HG03097 (cell line): Measurements from ENCODE around the gene KIF18B.

Source experiments
- ATAC-seq: cut with Tn5 transposase; IDR thresholded peaks from one replicate; pipeline ENCODE4 v1.9.1; 2021; ENCODE audit not compliant: unreplicated experiment, low FRiP score

The KIF18B gene

DNA sequence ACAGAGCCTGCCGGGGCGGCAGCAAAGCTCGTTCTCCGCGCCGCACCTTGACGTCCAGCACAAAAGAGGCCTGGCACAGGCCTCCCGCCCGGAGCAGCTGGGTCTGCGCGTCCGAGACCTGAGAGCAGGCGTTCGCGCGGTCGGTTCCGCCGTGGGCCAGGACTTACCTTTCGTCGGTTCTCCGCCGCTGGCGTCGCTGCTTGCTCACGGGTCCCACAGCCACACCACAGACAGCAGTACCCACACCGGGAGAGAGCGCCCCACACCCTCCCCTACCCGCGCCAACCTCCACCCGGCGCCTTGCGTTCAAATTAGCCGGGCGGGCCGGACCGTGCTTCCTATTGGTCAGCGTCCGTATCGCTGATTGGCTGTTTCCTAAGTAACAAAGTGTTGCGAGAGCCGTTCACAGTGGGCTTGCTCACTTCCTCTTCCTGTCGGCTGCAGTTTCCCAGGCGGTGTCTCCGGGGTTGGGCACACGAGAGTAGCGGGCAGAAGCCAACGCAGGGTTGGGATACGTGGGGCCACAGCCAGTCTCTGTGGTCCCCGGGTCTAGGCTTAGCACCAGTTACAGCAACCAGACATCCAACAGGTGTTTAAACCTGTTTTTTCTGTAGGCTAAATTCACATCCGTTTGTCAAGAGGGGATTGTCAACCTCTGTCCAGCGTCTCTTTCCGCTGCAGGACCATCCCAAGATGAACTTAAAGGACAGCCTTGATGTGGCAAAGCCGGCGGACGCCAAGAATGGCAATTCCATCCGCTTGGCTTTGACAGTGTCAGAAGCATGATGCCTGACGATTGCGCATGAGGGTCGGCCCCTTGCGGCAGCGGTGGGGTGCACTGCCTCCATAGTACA lies at the start of gene KIF18B:
Gene KIF18B (minus strand): TSS at position 313 of the 854 bp plus-strand sequence. CDS start 11,429 bp downstream, outside the sequence.
- ATAC-seq = peak; percentile 81

GRCh38 chr17:44996304-44996703 lies 48.7 kb upstream of the KIF18B start:
- ATAC-seq = no peak

DNA sequence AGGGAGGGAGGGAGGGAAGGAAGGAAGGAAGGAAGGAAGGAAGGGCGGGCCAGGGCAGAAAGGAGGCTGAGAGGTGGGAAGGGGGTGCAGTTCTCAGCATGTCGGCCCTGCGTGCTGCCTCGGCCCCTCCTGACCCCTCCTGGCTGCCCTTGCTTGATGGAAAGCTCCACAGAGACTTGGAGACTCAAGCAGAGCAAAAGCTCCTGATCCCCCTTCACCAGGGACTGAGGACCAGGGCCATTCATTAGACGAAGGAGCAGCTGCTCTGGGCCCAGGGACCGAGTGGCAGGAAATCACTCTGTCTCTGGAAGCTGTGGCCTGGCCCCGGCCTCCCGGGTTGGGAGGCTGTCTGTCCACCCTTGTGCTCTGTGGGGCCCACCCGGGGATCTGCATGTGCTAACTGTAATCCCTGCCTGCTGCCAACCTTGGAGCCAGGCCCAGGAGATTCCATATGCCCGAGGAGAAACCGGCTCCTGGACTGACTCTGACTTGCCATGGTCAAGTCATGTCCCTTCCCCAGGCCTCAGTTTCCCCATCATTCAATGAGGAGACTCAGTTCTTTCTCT lies 47.9 kb upstream of the KIF18B start:
- no peak for ATAC-seq

- no peak for ATAC-seq
These were observed 44.8 kb upstream of the KIF18B start for GRCh38 chr17:44992242-44992939.

- ATAC-seq = no peak
These were observed 43.4 kb upstream of the KIF18B start for GRCh38 chr17:44990994-44991393.

GRCh38 chr17:44989552-44990138 lies 42.1 kb upstream of the KIF18B start:
- no peak for ATAC-seq

DNA sequence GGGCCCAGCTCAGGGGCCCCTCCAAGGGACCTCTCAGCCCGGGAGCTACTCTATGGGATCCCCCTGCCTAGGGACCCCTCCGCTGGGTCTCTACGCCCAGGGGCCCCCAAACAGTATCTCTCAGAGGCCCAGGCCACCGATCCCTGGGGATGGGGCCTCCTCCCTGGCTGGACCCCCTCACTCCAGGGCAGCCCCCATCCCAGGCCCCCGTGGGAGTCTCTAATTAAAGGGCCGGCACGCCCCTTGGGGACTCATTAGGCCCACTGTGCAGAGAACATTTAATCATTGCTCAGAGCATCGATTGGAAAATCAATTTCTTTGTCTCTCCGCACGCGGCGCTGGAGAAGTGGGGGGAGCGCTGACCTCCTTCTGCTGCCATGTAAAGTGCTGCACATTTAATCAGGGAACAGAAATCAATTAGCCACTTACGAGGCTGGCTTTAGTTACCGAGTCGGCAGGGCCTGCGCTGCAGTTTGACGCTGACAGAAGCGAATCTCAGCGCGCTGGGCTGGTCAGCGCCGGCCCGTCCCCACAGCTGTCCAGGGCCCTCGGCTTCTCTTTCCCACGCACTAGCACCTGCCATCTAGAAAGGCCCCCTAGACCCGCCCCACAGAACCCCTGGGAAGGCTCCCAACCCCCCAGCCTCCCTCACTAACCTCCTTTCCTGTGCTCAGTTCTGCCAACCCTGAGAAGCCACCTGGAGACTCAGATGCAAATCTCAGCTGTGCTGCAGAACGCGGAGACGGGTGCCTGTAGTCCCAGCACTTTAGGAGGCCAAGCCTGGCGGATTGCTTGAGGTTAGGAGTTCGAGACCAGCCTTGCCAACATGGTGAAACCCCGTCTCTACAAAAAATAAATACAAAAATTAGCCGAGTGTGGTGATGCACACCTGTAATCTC lies 40.7 kb upstream of the KIF18B start:
- ATAC-seq = no peak

- ATAC-seq = no peak
These were observed 36.0 kb upstream of the KIF18B start for GRCh38 chr17:44983563-44983962.

- ATAC-seq = no peak
These were observed 34.6 kb upstream of the KIF18B start for GRCh38 chr17:44982113-44982702.

GRCh38 chr17:44981221-44981968 lies 33.8 kb upstream of the KIF18B start:
- ATAC-seq = no peak

- ATAC-seq = no peak
These were observed 31.9 kb upstream of the KIF18B start for GRCh38 chr17:44979426-44979995.

DNA sequence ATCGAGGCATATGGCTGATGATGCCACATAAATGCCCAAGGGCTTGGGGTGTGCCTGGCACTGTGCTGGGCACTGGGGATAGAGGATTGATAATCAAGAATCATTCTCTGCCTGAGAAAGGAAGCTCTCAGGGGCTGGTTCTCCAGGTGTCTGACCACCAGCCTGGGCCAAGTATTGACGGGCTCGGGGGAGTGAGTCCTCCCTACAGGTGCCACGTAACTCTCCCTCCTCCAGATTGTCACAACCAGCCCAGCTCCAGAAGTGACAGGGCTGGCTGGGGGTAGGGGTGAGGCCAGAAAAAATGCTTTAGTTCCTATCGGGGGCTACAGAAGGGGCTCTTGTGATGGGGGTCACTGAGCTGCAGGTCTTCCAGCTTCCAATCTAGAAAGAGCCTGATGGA lies 31.2 kb upstream of the KIF18B start:
- ATAC-seq = no peak

- ATAC-seq = no peak
These were observed 30.4 kb upstream of the KIF18B start for GRCh38 chr17:44977814-44978550.

DNA sequence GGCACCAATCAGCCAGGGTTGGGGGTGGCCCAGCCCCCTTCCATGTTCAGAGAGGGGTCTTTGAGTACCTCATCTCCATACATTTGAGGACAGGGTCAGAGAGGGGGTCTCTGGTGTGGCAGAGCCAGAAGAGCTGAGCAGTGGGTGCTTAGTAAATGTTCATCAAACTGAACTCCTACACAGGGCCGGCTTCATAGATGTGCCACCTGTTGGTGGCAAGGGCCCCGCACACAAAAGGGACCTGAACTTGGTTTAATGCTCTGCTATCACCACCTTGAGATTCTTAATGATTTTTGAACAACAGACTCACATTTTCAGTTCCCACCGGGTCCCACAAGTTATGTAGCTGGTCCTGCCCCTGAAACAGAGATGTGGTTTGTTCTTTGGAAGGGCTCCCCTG lies 29.5 kb upstream of the KIF18B start:
- no peak for ATAC-seq

DNA sequence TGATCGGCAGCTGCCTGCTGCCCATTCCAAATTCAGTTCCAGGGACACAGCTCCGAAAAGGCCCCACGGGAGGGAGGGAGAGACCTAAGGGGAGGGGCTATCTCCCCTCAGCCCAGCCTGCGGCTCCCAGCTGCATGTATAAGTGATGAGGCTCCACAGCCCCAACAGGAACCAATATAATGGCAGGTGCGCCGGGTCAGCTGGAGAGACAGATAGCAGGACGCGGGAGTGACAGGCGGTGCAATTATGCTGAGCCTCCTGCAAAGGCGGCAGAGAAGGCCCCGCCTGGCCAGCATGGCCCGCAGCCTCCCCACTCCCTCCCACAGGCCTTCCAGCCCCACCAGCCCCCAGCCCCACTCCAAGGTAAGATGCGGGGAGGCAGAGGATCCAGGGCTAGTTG lies 28.6 kb upstream of the KIF18B start:
- no peak for ATAC-seq

DNA sequence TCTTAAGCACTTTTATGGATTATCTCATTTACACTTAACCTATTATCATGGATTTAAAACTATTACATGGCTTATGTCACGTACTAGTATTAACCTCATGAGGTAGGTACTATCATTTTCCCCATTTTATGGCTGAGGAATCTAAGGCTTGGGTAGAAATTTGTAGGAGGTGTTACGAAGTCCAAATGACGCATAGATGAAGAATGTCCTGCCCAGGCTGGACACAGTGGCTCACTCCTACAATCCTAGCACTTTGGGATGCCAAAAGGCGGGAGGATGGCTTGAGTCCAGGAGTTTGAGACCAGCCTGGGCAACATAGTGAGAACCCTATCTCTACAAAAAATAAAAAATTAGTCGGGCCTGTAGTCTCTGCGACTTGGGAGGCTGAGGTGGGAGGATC lies 25.4 kb upstream of the KIF18B start:
- ATAC-seq = no peak

DNA sequence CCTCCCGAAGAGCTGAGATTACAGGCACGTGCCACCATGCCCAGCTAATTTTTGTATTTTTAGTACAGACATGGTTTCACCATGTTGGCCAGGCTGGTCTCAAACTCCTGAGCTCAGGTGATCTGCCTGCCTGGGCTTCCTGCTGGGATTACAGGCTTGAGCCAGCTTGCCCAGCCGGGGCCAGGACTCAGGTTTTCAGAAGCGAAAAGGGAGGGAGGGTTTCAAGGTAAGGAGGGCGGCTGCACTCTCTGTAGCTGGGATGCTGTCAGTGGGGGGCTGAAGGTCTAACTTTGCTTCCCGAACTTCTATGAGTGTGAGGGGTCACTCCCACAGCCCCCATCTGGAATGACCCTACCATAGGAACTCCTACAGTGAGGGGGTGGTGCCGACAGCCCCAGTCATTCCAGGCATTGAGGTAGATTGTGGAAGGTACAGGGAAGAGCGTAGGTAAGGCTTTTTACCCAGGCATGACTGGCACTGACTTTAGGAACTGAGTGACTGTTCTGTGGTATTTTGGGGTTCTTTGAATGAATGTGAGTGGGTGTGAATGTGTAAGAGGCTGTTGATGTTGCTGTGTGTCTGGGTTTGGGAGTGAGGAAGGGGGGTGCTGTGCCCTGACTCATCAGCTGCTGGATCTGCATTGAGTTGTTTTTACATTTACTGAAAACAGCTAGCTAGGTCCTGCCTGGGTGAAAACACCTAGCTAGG lies 24.4 kb upstream of the KIF18B start:
- no peak for ATAC-seq
